Caco-2 (cell line): ENCODE results near the gene IMMP2L. TPM values are rescaled to one million over a fixed set of nuclear protein-coding genes. Genes with fewer than 3 reads are reported as not detected.

Experiments
- BruUV-seq: library from RNA; stranded (reverse); fragments of 400-500 nt; replicated peaks from 2 replicates; lab custom pipeline; 2021; lab: Mats Ljungman, UMichigan
- CTCF ChIA-PET: fragments of 300-600 bp; sonication (Branson Sonifier 250); formaldehyde crosslinking; loops from one replicate; lab custom pipeline; 2022; ENCODE audit warnings: antibody characterized with exemption; lab: Charles Lee
- POLR2A ChIA-PET: fragments of 300-600 bp; sonication (Branson Sonifier 250); formaldehyde crosslinking; loops from one replicate; lab custom pipeline; 2022; ENCODE audit warnings: antibody characterized with exemption; lab: Charles Lee
- DNase-seq, 2 experiments: peaks; one replicate each; pipeline versions ENCODE4 v3.0.0 to v3.0.0-alpha.2; 2020 to 2022
- H3K27me3 ChIP-seq: replicated peaks from 2 replicates; pipeline ENCODE4 v1.6.0; 2011; ENCODE audit warnings: low read length; ENCODE audit not compliant: control insufficient read depth, insufficient read depth
- H3K36me3 ChIP-seq: 2 replicates; pipeline ENCODE4 v1.5.1; 2011; ENCODE audit warnings: low read length; ENCODE audit not compliant: control insufficient read depth, insufficient read depth
- H3K4me1 ChIP-seq: fragments of 250-450 bp; sonication (Bioruptor Pico); 2 replicates; pipeline ENCODE4 v1.5.1; 2020; ENCODE audit warnings: mild to moderate bottlenecking
- H3K4me3 ChIP-seq: 2 replicates; pipeline ENCODE4 v1.5.1; 2011; ENCODE audit warnings: low read depth, mild to moderate bottlenecking, control low read depth, low read length
- H3K9me3 ChIP-seq: fragments of 250-450 bp; sonication (Bioruptor Pico); 2 replicates; pipeline ENCODE4 v1.5.1; 2020; ENCODE audit warnings: mild to moderate bottlenecking, moderate library complexity
- H3K27ac Mint-ChIP-seq: one replicate; pipeline ENCODE4 v1.8.0; 2022; ENCODE audit warnings: mixed read lengths; ENCODE audit not compliant: unreplicated experiment
- H3K27me3 Mint-ChIP-seq: one replicate; pipeline ENCODE4 v1.8.0; 2022; ENCODE audit warnings: mixed read lengths; ENCODE audit not compliant: insufficient read depth, unreplicated experiment
- H3K36me3 Mint-ChIP-seq: one replicate; pipeline ENCODE4 v1.8.0; 2022; ENCODE audit warnings: mild to moderate bottlenecking, mixed read lengths; ENCODE audit not compliant: insufficient read depth, unreplicated experiment
- H3K4me1 Mint-ChIP-seq: one replicate; pipeline ENCODE4 v1.8.0; 2022; ENCODE audit warnings: low read depth, mixed read lengths; ENCODE audit not compliant: unreplicated experiment
- H3K4me3 Mint-ChIP-seq: one replicate; pipeline ENCODE4 v1.8.0; 2022; ENCODE audit warnings: mild to moderate bottlenecking, moderate library complexity, mixed read lengths; ENCODE audit not compliant: unreplicated experiment
- H3K9me3 Mint-ChIP-seq: one replicate; pipeline ENCODE4 v1.8.0; 2022; ENCODE audit warnings: mixed read lengths; ENCODE audit not compliant: unreplicated experiment
- intact Hi-C: fragments of 100-400 bp; cut with micrococcal nuclease; formaldehyde crosslinking; loops from one replicate; pipeline ENCODE4 v1.10.0; 2022; ENCODE audit not compliant: unreplicated experiment
- total RNA-seq: library from RNA; stranded (reverse); gene quantifications from 2 replicates; pipeline ENCODE4 v1.2.3, GENCODE V29; 2022
- TF ChIP-seq, protein P1 (sequence below), 2 experiments: fragments of 200-600 bp in 1 of 2; IDR thresholded peaks; 1 replicate in 1 of 2; 2 replicates in 1 of 2; pipeline versions ENCODE4 v1.5.1 to v1.8.0; 2011 to 2022; ENCODE audit warnings: antibody characterized with exemption in 1 of 2, control low read depth in 1 of 2, inconsistent platforms in 1 of 2, low read depth in 1 of 2, low read length in 1 of 2, mild to moderate bottlenecking in 1 of 2, moderate library complexity in 1 of 2; ENCODE audit not compliant: insufficient read depth in 1 of 2, severe bottlenecking in 1 of 2, unreplicated experiment in 1 of 2

Gene IMMP2L
- total RNA-seq, 1 experiment from 2014 or later: 9.5 TPM

DNA sequence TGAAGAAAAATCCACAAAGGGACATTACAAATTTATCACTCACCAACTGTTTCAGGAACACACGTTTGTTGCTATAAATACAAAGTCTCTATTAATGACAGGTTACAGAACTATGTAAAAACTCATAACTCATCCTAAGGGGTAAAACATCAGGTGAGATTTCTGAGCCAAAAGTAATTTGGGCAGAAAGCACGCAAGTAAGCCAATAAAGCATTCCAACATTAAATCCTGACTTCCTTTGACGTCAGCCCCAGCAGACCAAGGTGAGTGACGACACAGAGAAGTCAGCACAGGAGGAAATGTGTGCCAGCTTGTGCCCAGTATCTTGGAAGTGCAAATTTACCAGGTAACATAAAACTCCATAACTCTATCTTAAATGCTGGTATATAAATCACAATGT is 45.7 kb downstream of the IMMP2L start:
- Mint-ChIP-seq H3K9me3 (no peaks in the 10 kb centered on the region), H3K27ac (no peak overlapping the region), H3K4me3 (no peak overlapping the region), H3K36me3 (no peaks in the 10 kb centered on the region), H3K4me1 (no peaks in the 10 kb centered on the region), H3K27me3 (no peaks in the 10 kb centered on the region)
- intact Hi-C loops: no loop called here
- Histone ChIP-seq H3K4me3 (no peak overlapping the region), H3K27me3 (no peaks in the 10 kb centered on the region), H3K4me1 (no peaks in the 10 kb centered on the region), H3K36me3 (no peaks in the 10 kb centered on the region), H3K9me3 (no peaks in the 10 kb centered on the region)
- ChIA-PET CTCF (no interaction called here), POLR2A (no interaction called here)
- no peak for DNase-seq
- BruUV-seq: no TSS peak
- TF ChIP-seq, protein P1, sequence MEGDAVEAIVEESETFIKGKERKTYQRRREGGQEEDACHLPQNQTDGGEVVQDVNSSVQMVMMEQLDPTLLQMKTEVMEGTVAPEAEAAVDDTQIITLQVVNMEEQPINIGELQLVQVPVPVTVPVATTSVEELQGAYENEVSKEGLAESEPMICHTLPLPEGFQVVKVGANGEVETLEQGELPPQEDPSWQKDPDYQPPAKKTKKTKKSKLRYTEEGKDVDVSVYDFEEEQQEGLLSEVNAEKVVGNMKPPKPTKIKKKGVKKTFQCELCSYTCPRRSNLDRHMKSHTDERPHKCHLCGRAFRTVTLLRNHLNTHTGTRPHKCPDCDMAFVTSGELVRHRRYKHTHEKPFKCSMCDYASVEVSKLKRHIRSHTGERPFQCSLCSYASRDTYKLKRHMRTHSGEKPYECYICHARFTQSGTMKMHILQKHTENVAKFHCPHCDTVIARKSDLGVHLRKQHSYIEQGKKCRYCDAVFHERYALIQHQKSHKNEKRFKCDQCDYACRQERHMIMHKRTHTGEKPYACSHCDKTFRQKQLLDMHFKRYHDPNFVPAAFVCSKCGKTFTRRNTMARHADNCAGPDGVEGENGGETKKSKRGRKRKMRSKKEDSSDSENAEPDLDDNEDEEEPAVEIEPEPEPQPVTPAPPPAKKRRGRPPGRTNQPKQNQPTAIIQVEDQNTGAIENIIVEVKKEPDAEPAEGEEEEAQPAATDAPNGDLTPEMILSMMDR (IDR thresholded peaks at IDR 0.05; ENCODE audit: insufficient read depth in 1 of 2, low read depth in 1 of 2, low read length in 1 of 2, severe bottlenecking in 1 of 2, unreplicated experiment in 1 of 2): no peak

DNA sequence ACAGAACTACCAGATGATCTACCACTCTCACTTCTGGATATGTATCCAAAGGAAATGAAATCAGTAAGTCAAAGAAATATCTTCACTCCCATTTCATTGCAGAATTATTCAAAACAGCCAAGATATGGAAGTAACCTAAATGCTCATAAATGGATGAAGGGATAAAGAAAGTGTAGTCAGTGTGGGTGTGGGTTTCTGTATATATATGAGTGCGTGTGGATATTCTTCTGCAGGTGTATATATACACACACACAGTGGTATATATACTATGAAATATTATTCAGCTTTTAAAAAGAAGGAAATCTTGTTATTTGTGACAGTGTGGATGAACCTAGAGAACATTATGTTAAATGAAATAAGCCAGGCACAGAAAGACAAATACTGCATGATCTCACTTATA is 48.7 kb downstream of the IMMP2L start:
- CTCF ChIA-PET: no interaction called here
- Histone ChIP-seq H3K4me3 (no peak overlapping the region), H3K27me3 (no peaks in the 10 kb centered on the region), H3K9me3 (no peaks in the 10 kb centered on the region), H3K4me1 (no peaks in the 10 kb centered on the region), H3K36me3 (no peaks in the 10 kb centered on the region)
- no TSS peak for BruUV-seq
- Mint-ChIP-seq H3K9me3 (no peaks in the 10 kb centered on the region), H3K27me3 (no peaks in the 10 kb centered on the region), H3K4me1 (no peaks in the 10 kb centered on the region), H3K27ac (no peak overlapping the region), H3K36me3 (no peaks in the 10 kb centered on the region), H3K4me3 (no peak overlapping the region)
- TF ChIP-seq, protein P1 (IDR thresholded peaks at IDR 0.05; ENCODE audit: insufficient read depth in 1 of 2, low read depth in 1 of 2, low read length in 1 of 2, severe bottlenecking in 1 of 2, unreplicated experiment in 1 of 2): no peak
- no peak for DNase-seq
- intact Hi-C loops: no loop called here
- POLR2A ChIA-PET: no interaction called here

DNA sequence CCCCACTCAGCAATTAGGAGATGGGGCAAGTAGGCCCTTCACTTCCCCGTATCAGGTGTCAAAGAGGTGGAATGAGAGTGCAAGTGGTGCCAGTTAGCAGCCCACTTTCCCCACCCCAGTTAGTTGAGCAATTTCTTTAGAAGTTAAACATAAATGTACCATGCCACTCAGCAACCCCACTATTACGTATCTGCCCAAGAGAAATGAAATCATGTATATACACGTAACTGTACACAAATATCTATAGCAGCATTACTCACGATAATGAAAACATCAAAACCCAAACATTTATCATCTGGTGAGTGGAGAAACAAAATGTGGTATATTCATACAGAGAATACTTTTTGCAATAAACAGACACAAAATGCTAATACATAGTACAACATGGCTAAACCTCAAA is 50.4 kb downstream of the IMMP2L start:
- H3K9me3 ChIP-seq: no peaks in the 10 kb centered on the region
- no peaks in the 10 kb centered on the region for H3K27me3 ChIP-seq
- Mint-ChIP-seq H3K4me1 (no peaks in the 10 kb centered on the region), H3K4me3 (no peak overlapping the region), H3K36me3 (no peaks in the 10 kb centered on the region), H3K9me3 (no peaks in the 10 kb centered on the region), H3K27ac (no peak overlapping the region), H3K27me3 (no peaks in the 10 kb centered on the region)
- TF ChIP-seq, protein P1 (IDR thresholded peaks at IDR 0.05; ENCODE audit: insufficient read depth in 1 of 2, low read depth in 1 of 2, low read length in 1 of 2, severe bottlenecking in 1 of 2, unreplicated experiment in 1 of 2): no peak
- no peak for DNase-seq
- H3K36me3 ChIP-seq: no peaks in the 10 kb centered on the region
- intact Hi-C loops: no loop called here
- BruUV-seq: no TSS peak
- CTCF ChIA-PET: no interaction called here
- H3K4me1 ChIP-seq: no peaks in the 10 kb centered on the region
- no peak overlapping the region for H3K4me3 ChIP-seq
- POLR2A ChIA-PET: no interaction called here
